Lower leg skin (tissue), 4 donors: ENCODE results near the gene HYKK. TPM values are rescaled to one million over a fixed set of nuclear protein-coding genes. Genes with fewer than 3 reads are reported as not detected.
"Not testable (repeated sequence)": the region's sequence is repeated elsewhere in the genome, so short reads cannot be mapped to it uniquely, and the experiment has no call there.

Experiments used
- DNase-seq, 2 donors: peaks; one replicate each; pipeline ENCODE4 v3.0.0-alpha.2; 2019; ENCODE audit warnings: low spot score in 2 of 2
- H3K4me3 ChIP-seq: fragments of 200-600 bp; sonication (generic); 2 replicates; pipeline ENCODE4 v1.5.1; 2017; ENCODE audit warnings: mild to moderate bottlenecking, low read depth; ENCODE audit not compliant: poor library complexity, severe bottlenecking
- POLR2A ChIP-seq, 2 donors: fragments of 450-650 bp; IDR thresholded peaks; one replicate each; pipeline ENCODE4 v1.6.1; 2016 to 2017; ENCODE audit warnings: antibody characterized with exemption in 2 of 2, mild to moderate bottlenecking in 1 of 2, moderate library complexity in 1 of 2
- WGBS, 2 donors: methylation state at CpG; one replicate each; pipeline ENCODE4 v1.1.5; 2018; 5-methylcytosine and 5-hydroxymethylcytosine counted together
- intact Hi-C: fragments of 100-400 bp; cut with DNase I; formaldehyde crosslinking; loops from one replicate; pipeline ENCODE4 v1.15.0; 2023; ENCODE audit warnings: low total_unique reads
- total RNA-seq, 4 donors: library from RNA; depleted of rRNA; stranded (reverse); fragments of >200 nt; gene quantifications; one replicate each; pipeline ENCODE4 v1.1.0, GENCODE V29; 2016
- TF ChIP-seq, protein P1 (sequence below), 3 donors: fragments of 450-650 bp; IDR thresholded peaks; one replicate each; pipeline ENCODE4 v1.5.1; 2016; ENCODE audit warnings: antibody characterized with exemption in 3 of 3, mild to moderate bottlenecking in 3 of 3, moderate library complexity in 2 of 3

The HYKK gene
- total RNA-seq, 4 donors from 2014 or later, result 2.9 to 5.5 (median 4.1) TPM

DNA sequence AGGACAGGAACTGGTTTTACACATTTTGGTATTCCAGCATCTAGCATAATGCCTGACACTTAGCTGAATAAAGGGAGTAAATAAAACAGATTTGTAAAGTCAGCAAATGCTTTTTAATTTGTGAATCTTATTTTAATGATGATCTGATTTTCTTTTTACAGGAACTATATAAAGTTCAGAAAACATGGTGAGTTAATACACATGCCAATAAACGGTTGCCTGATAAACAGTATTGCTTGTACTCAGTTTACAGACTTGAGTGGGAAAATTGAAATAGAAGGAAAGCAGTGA is 34.3 kb downstream of the HYKK start:
- 19 to 24% methylated on average over 1 of the region's 1 CpG for WGBS, 2 donors
- intact Hi-C loops, result no loop called here
- H3K4me3 ChIP-seq, result no peak overlapping the region
- no peak for DNase-seq
- TF ChIP-seq POLR2A (IDR thresholded peaks at IDR 0.05), result no peak
- TF ChIP-seq, protein P1, sequence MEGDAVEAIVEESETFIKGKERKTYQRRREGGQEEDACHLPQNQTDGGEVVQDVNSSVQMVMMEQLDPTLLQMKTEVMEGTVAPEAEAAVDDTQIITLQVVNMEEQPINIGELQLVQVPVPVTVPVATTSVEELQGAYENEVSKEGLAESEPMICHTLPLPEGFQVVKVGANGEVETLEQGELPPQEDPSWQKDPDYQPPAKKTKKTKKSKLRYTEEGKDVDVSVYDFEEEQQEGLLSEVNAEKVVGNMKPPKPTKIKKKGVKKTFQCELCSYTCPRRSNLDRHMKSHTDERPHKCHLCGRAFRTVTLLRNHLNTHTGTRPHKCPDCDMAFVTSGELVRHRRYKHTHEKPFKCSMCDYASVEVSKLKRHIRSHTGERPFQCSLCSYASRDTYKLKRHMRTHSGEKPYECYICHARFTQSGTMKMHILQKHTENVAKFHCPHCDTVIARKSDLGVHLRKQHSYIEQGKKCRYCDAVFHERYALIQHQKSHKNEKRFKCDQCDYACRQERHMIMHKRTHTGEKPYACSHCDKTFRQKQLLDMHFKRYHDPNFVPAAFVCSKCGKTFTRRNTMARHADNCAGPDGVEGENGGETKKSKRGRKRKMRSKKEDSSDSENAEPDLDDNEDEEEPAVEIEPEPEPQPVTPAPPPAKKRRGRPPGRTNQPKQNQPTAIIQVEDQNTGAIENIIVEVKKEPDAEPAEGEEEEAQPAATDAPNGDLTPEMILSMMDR (IDR thresholded peaks at IDR 0.05), result no peak

DNA sequence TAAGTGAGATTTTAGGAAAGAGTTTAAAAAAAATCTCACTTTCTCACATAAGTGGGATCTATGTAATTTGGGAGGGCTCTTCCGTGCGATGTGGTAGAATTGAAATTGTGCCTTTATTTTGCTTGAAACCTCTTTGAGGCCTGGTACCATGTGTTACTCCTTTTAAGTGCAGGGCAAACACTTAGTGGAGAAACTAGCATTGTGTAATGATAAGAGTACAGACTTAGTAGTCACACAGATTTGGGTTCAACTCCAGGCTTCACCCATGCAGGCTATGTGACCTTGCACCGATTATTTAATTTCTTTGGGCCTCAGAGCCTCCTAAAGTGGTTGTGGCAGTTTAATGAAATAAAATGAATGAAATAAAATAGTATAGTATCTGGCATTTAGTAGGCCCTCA is 35.3 kb downstream of the HYKK start:
- no peak overlapping the region for H3K4me3 ChIP-seq
- DNase-seq, result no peak
- TF ChIP-seq, protein P1 (IDR thresholded peaks at IDR 0.05), result no peak
- no peak for TF ChIP-seq POLR2A (IDR thresholded peaks at IDR 0.05)
- 95 to 96% methylated on average over 3 of the region's 3 CpGs for WGBS, 2 donors
- intact Hi-C loops, result no loop called here

DNA sequence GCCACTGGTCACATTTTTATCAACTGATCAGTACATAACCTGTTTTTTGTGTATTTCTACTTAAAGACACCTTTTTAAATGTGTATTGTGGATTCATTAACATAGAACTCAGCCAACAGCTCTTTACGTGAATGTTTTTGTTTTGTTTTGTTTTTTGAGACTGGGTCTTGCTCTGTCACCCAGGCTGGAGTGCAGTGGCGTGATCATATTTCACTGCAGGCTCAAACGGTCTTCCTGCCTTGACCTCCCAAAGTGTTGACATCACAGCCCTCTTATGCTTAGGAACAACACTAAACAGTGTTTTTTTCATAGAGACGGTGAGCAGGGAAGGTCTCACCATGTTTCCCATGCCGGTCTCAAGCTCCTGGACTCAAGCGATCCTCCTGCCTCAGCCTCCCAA is 42.8 kb downstream of the HYKK start:
- no peak for DNase-seq
- intact Hi-C loops, result no loop called here
- TF ChIP-seq, protein P1 (IDR thresholded peaks at IDR 0.05), result no peak
- TF ChIP-seq POLR2A (IDR thresholded peaks at IDR 0.05), result no peak
- H3K4me3 ChIP-seq, result no peak overlapping the region
- 78 to 79% methylated on average over 6 of the region's 6 CpGs for WGBS, 2 donors

DNA sequence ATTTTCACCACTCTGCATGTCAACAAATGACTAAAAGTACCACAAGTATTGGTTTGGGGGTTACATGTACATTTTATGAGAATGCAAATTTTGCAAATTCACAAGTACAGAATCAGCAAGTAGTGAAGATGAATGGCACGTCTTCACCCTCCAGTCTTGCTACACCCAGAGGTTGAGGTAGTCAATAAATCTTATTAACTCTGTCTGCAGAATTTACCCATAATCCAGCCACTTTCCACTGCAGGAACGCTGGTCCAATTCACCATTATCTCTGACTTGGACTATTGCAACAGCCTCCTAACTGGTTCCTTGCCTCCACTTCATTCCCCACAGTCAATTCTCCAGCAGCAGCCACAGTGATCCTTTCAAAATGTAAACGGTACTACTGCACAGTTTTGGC is 43.4 kb downstream of the HYKK start:
- TF ChIP-seq, protein P1 (IDR thresholded peaks at IDR 0.05), result no peak
- intact Hi-C loops, result no loop called here
- WGBS, 2 donors, result 77 to 80% methylated on average over 3 of the region's 3 CpGs
- H3K4me3 ChIP-seq, result no peak overlapping the region
- no peak for DNase-seq

DNA sequence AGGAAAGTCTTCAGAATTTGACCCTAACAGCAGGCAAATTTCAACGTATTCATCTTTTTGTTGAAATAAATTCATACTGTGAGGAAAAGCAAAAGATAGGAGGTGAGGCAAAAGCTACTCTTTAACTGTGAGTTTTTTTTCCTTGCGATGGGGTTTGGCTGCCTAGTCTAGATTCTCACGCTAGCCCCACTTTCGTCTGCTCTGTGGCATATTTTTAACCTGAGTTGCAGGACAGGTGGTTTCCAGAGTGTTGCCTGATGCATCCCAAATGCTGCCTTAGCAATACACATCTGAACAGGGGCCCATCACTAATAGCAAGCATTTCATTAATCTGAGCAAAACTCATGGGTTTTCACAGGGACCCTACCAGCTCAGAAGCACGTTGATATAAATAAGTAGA is 44.5 kb downstream of the HYKK start:
- no peak overlapping the region for H3K4me3 ChIP-seq
- no peak for TF ChIP-seq POLR2A (IDR thresholded peaks at IDR 0.05)
- TF ChIP-seq, protein P1 (IDR thresholded peaks at IDR 0.05), result no peak
- DNase-seq, result no peak
- intact Hi-C loops, result no loop called here
- WGBS, 2 donors, result 79 to 84% methylated on average over 5 of the region's 5 CpGs

DNA sequence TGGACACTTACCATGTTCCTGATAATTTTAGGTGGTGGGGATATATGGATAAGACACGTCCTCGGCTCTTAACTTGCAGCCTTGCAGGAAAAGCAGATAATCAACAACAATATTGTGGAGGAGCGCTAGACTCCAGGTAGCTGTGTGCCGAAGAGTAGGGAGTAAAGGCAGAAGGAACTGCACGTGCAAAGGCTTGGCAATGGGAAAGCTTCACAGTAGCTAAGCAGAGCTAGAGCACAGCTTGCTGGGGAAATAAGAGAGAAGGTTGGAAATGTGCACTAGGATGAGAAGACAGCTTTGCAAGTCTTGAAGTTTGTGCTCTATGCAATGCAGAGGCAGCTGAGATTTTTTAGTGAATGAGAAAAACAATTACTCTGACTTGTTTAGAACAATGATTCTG is 45.2 kb downstream of the HYKK start:
- no peak for TF ChIP-seq POLR2A (IDR thresholded peaks at IDR 0.05)
- TF ChIP-seq, protein P1 (IDR thresholded peaks at IDR 0.05), result no peak
- intact Hi-C loops, result no loop called here
- H3K4me3 ChIP-seq, result no peak overlapping the region
- WGBS, 2 donors, result 69 to 77% methylated on average over 5 of the region's 5 CpGs
- DNase-seq, result no peak

DNA sequence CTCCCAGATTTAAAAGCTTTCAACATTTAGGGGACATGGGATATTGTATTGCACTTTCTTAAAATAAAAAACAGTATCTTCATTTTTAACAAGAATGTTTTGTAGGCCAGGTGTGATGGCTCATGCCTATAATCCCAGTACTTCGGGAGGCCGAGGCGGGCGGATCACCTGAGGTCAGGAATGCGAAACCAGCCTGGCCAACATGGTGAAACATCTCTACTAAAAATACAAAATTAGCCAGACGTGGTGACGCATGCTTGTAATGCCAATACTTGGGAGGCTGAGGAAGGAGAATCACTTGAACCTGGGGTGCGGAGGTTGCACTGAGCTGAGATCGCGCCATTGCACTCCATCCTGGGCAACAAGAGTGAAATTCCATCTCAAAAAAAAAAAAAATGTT is 52.8 kb downstream of the HYKK start:
- H3K4me3 ChIP-seq, intact Hi-C loops, DNase-seq: not testable (repeated sequence)
- 95% methylated on average over 10 of the region's 10 CpGs for WGBS, 2 donors
